HG02798 (cell line): ENCODE data around the gene RHEB.

ENCODE experiments used
- ATAC-seq: cut with Tn5 transposase; IDR thresholded peaks from one replicate; pipeline ENCODE4 v1.9.1; 2021; ENCODE audit warnings: mild to moderate bottlenecking; ENCODE audit not compliant: unreplicated experiment, poor library complexity

Gene RHEB

DNA sequence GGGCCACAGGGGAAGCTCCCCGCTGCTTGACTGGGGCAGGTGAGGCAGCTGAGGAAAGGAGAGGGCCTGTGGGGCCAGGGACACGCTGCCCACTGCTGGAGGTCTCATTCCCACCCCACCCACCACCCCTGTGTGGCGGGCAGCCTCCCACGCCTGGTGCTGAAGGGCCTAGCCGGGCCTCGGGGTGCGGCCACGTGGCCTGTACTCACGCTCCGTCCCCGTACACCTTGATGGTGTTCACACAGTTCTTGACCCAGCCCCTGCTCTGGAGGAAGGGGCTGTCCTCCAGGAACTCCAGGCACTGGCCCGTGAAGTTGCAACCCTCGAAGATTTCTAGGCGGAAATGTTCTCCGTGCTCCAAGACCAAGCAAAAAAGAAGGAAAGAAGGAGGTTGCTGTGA, 83.7 kb downstream of the RHEB start:
- ATAC-seq, result no peak

DNA sequence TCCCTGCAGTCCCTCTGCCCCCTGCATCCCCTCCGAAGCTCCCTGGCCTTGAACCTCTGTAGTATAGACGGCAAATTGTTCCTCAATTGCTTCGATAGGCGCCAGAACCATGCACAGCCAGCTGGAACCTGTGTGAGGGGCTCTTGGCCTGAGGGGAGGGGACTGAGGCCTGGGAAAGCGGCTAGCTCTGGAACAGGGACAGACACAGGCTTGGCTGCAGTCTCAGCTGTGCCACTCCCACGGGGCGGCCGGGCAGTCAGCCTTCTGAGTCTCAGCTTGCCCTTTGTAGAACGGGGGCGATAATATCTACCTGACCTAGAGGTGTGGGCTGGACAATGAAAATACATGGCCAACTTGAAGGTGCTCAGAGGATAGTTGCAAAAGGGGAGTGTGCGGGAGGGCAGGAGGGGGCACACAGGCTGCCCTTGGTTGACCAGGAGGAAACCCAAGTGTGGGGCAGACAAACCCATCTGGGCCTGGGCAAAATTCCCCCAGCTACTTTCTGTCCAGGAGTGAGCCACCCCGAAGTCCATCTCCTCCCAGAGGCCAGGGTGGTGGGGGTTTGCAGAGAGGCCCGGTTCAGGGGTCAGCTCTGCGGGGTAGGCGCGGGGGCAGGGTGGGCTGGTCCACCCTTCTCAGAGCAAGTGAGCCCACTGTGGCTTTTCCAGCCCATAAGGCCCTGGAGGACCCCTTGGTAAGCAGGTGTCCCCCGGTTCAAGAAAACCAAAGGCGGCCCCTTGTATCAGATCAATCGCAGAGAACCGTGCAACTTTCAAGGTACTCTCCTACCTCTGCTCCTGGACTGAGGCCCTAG, 84.4 kb downstream of the RHEB start:
- no peak for ATAC-seq

DNA sequence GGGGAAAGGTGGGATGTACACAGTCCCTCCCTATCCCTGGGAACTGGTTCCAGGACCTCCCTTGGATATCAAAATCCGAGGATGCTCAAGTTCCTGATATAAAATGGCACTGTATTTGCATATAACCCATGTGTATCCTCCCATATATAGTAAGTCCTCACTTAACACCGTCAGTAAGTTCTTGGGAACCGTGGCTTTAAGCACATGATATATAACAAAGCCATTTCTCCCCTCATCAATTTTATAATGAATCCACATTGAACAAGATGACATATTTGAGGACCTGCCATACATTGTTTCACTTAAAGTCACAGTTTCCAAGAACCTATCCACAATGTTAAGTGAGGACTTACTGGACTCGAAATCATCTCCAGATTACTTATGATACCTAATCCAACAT, 85.1 kb downstream of the RHEB start:
- no peak for ATAC-seq

DNA sequence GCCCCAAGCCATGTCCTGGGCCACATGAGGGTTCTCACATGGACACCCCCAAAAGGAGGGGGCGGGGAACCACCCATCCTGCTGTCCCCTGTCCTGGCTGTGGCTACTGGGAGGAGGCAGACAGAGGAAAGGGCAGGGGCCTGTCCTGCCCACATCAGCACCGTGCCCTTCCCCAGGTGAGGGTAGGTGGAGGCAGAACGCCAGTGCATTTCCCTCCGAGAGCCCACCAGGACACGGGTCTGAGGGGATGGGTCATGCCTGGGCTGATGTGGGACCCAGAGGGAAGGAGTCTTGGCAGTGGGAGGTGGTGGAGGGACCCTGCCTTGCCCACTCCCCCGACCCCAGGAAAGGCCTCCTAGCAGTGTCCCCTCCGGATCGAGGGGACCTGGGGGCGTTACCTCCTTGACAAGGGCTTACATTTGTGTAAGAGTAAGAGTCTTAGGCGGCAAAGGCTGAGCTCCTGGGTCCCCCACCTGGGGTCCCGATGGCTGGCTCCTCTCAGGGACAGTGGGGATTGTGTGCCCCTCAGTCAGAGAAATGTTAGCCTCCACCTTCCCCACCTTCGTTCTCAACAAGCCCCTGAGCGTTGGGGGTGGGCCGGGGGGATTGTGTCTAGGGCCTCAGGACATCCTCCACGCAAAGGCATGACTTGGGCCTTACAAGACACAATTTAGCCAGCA, 85.8 kb downstream of the RHEB start:
- ATAC-seq, result no peak

DNA sequence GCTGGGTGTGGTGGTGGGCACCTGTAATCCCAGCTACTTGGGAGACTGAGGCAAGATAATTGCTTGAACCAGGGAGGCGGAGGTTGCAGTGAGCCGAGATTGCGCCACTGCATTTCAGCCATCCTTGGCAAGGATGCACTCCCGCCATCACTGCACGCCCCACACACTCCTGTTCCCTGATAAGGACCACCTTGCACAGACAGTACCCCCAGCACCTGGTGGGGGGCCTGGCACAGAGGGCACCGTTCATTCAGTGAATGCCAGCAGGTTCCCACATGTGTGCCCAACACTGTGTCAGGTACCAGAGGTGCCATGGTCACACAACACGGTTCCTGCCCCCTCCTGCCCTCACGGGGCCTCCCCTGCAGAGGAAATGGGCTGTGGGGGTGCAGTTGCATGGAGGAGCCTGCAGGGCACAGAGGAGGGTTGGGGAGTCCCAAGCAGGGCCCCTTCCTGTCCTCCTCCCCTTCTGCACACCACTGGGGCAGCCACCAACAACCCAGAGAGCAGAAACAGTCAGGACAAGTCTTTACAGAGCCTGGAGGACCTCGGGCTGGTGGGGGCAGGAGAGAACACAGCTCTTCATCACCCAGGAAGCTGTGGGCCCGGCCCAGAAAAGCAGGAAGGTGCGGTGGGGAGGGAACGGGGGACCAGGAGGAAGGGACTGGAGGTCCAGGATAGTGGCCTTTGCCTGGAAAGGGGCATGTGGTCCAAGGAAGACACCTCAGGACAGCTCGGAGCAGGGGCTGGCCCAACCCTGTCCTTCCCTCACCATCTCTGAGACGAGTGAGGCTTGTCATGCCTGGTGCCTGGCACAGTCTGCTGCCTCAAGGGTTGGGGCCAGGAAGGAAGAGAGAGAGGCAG, 86.8 kb downstream of the RHEB start:
- peak; percentile 54 for ATAC-seq

DNA sequence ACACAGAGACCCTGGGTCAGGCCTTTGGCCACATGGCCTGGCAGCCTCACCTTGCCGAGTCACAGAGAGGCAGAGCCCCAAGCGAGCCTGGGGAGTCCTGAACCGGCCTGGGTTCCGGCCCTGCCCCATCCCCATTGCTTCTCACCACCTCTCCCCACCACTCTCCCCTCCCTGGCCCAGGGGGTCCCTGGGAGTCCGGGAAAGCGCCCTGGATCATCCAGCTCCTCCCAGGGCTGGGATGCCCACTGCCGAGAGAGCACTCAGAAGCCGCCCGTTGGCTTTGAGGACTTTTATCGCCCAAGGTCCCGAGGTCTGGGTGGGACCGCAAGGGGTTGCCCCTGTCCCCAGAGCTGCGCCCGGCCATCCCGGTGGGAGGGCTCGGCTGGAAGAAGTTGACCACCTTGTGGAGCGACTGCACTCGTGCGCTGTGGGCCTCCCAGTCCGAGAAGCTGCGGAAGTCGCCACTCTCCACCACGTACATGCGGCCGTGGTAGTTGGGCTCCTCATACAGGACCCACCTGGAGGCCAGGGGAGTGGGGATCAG, 87.9 kb downstream of the RHEB start:
- ATAC-seq, result no peak

DNA sequence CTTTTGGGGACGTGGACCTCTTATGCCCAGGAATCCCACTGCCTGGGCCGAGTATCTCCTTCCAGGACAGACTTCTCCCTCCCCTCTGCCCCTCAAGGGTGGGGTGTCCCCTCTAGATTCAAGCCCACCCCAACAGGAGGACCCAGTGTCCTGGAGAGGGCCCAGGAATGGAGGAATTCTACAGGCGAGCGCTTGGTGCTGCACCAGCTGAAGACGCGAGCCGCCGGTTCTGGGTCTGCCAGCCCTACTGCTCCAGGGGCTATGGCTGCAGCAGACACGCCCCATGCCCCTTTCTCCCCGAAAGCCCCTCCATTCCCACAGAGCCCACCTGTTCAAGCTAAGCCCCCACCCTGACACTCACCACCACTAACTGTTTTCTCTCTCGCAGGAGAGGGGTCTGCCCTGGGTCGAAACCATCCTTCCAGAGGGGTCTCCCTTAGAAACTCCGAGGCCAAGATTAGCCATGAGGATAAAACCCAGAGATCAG, 88.4 kb downstream of the RHEB start:
- ATAC-seq, result no peak

DNA sequence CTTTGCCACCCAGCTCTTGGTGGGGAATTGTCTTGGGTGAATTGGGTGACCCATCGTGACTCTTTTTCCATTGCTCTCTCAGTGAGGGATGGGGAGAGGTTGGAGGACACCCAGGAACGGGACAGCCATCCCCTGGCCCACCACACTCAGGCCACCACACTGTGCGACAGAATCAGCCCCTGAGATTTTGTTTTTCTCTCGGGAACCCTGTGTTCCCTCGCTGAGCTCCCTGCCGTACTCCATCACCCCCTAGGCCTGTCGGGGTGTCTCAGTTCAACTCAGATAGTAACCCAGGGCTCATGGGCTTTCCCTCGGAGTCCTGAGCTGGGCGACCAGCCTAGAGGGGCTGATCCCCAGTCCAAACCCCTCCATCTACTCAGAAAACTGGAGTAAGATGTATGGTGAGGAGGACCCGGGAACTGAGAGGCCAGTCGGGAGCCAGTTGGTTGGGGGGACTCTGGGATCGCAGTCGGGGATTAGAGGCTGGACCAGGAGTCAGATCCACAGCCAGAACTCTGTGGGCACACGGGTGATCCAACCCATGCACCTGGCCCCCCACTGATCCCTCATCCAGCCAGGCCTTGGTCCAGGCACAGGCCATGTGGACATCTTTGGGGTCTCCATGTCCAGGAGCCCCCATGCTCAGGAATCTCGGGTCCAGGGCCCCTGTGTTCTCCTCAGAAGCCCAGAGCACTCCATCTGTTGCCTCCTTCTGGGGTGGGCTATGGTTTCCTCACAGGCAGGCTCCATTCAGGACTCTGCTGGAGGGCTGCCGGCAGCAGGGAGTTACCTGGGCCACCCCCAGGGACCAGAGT, 89.1 kb downstream of the RHEB start:
- no peak for ATAC-seq

DNA sequence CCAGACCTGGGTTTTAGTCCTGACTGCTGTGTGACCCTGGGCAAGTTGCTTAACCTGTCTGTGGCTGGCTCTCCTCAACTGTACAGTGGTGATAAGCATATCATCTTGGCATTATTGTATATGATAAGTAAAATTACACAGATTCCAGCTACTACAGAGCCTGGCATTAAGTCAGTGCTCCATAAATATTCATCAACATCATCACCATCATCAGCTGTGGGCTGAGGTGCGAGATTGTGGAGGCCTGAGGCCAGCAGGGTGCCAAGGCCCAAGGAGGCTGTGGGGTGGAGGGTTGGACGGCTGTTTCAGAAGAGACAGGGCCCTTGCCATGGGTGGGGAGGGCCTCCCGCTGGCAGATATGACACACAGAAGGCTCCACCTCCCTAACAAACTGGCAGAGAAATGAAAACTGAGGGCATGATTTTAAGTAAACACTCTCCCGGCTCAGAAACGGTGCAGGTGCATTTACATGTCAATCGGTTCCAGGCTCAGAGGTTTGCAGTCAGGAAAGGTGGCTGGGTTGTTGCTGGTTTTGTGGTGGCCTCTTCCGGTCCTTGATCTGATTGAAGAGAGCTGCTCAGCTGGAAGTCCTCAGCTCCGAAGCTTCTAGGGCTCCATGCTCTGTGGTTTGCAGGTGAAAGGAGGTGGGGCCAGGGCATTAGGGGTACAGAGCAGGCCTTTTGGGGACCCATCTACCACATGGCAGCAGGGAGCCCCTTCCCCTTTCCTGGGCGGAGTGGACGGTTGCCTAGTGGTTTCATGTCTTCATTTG, 89.9 kb downstream of the RHEB start:
- no peak for ATAC-seq

DNA sequence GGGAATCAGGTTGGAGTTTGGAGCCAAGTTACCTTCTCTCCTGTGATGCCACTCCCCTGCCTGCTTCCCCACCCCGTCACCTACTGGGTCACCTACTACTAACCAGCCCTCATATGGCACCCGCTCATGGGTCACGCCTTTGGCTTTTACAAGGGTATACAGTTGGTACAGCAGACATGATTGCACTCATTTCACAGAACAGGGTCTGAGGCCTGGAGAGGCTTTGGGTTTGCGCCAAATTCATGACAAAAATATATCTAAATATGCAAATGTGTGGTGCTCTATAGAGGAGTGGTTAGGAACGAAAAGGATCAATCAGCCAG, 90.5 kb downstream of the RHEB start:
- ATAC-seq, result no peak

DNA sequence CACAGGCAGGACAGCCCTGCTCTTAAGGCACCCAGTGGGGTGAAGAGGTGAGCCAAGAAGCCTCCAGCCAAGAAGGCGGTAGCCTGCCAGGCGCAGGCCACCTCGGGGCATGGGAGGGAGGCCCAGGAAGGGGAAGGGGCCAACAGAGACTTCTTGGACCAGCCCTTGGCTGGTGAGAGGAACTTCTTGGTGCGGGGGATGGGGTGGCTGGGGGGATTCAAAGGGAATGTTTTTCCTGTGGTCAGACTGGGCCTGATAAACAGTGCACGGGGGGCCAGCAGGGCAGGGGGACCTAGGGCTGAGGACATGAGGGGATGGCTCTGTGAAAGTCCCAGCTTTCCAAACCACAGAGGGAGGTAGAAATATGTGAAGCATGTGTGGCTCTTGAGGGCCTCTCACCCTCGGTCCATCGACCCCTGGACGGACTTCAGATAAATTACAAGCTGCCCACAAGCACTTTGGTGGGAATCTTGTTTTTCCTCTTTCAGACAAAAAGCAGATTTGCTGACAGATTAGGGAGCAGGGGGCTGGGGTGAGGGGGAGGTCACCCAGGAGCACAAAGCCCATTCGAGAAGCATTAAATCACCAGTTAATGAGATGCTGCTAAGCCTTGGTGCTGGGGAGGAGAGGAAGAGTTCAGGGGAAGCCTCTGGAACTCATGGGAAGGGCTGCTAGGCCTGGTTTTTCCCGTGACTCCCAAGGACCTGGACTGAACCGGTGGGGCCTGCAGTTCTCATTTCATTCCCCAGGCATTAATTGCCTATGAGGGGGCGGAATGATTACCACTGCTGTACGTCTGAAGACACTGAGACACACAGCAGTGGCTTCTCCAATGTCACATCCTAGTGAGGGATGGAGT, 91.1 kb downstream of the RHEB start:
- no peak for ATAC-seq

DNA sequence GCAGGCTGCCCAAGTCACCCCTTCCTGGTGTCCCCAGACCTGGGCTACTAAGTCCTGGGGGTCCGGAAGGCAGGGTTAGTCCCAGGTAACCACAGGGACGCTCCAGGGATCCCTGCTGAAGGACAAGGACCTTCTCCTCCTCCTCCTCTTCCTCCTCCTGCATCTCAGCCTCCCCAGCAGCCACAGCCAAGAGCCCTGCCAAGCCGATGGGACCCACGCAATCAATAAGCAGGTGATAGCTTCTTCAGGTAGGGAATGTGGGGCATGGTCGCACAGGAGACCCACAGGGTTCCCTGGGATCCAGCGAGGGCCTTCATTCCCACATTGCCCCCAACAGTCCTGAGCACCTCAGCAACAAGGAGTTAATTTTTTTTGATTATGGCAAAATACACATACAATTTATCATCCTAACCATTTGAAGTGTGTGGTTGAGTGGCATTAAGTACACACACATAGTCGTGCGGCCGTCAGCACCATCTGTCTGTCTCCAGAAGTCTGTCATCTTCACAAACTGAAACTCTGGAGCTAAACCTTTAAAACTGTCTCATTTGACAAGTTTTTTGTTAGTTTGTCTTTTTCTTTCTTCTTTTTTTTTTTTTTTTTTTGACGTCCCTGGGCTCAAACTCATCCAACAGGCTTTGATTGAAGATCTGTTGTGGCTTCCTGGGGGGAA, 91.9 kb downstream of the RHEB start:
- no peak for ATAC-seq

DNA sequence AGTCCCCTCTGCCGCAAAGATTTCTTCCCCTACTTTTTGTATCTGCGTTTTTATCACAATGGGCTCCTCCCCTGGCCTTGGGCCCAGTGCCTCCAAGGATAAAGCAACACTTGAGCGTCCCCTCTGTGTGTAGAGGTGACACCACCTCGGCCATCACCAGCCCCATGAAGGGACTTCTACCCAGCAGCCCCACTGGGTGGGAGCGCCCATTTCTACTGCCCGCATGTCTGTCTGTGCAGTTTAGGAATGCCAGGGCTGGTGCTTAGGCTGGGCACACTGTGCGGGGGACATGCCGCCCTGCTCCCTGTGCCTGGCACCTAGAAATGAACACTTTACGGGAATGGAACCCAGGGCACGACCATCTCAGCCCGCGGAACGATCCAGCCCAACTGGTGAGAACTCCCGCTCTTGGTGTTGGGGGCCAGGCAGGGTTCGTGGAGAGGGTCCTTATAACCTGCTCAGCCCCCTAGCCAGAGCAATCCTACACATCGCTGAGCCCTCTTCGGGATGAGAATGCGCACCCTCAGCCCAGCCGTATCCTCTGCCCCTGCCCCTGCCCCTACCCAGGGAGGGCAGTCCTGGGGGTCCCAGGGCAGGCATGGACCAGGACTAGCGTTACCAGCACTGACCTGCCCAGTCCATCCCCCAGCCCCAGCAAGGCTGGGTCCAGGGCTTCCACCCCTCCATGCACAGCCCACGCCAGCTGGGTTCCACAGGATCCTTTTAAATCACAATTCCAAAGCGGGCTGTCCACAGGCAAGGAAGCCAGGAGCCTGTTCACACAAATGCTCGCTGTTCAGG, 92.6 kb downstream of the RHEB start:
- ATAC-seq, result no peak

DNA sequence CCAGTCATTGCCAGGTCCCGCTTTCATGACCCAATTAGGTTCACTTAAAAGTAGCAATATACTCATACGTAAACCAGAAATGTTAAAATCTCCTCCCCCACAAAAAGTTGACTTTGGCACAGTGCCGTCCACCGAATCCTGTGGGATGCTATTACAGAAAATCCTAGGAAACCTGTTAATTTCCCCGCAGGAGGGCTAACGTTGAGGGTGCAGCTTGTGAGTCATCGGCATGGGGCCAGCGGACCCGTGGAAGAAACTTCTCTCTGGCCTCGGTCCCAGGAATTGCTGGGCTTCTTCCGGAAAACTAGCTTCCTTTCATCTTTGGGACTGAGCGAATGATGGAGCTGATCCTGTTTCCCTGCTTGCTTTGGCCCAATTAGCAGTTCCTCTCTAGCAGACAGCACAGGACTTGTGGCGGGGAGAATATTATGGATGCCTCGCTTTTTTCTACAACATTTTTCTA, 93.2 kb downstream of the RHEB start:
- ATAC-seq, result no peak

DNA sequence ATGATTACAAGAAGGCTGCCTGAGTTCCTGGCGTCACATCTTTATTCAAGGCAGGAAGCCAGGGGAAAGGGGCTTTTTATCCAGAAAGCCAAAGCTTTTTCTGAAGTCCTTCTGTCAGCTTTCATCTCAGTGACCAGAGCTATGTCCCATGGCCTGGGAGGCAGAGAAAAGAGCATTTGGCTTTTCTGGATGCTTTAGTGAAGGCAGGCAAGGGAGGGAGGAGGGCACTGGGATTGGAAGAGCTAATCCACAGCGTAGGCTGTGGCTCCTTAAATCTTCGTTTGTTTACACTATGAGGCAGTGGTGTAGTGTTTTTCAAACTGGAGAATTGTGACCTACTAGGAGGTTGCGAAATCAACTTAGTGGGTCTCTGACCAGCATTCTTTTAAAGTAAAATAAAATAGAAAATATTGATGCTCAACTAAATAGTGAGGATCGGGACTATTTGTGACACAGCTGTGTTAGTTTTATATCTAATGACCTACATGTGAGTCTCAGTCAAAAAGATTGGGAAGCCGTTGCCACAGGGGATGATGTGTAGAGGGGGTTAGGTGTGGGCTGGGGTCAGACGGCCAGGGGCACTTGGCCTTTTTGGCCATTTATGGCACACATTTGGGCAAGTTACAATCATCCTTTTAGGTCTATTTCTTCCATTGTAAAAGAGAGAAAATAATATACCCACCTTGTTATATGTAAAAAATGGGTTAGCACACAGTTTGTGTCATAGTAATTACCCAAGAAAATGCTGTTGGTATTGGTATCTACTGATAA, 93.8 kb downstream of the RHEB start:
- no peak for ATAC-seq

DNA sequence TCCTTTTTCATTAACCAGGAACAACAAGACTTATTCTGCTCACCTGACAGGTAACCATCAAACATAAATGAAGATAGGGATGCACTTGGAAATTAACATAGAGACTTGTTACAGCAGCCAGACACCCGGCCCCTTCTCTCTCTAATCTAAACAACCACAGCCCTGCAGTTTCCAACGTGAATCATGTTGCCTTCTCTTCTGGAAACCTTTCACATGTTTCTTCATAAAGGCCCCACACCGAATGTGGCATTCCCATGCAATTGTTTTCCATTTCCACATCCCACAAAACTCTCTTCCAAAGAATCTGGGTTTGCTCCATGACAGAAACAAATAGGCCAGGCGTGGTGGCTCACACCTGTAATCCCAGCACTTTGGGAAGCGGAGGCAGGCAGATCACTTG, 94.9 kb downstream of the RHEB start:
- ATAC-seq, result no peak
